HG02642 (cell line): ENCODE results near the gene OMA1.
"Not testable (repeated sequence)": the region's sequence is repeated elsewhere in the genome, so short reads cannot be mapped to it uniquely, and the experiment has no call there.

Source experiments
- ATAC-seq: cut with Tn5 transposase; IDR thresholded peaks from one replicate; pipeline ENCODE4 v1.9.1; 2021; ENCODE audit warnings: mild to moderate bottlenecking; ENCODE audit not compliant: unreplicated experiment, poor library complexity

Gene OMA1

DNA sequence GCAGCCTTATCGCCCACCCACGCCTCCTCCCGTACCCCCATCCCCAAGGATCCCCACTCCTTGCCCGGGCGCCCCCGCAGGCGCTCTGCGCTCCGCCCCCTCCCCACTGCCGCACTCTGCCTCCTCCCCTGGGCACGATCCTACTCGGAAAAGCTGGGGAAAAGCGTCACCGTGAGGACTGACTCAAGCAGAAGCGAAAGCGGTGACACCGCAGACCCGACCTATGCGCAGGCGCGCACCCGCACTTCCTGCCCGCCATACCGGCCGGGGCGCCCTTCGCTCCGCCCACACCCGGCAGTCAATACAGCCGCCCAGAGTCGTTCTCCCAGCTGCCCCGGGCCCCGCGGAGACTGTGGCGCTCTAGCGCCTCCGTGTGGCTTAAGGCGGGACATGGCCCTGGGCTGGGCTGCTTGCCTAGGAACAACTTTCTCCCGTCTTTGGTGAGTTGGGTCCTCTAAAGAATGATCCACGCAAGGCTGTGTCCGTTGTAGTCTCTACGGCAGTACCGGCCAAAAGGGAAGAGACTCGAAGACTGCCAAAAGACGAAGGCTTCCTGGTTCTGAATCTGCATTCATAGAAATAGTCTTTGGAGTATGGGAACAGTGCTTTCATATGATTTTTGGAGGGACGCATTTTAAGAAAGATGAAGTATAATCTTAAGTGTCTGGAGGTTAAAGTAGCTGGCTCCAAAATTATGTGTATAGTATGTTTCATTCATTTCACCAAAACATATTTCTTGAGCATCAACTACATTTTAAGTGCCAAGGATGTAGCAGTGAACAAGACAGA is at the start of gene OMA1:
TSS of gene OMA1 (minus strand) at position 207 of the 789 bp plus-strand sequence. CDS start 7,432 bp downstream, outside the sequence.
- peak; percentile 97 for ATAC-seq

- no peak for ATAC-seq
Observed at GRCh38 chr1:58594546-58594945, 48.0 kb upstream of the OMA1 start.

DNA sequence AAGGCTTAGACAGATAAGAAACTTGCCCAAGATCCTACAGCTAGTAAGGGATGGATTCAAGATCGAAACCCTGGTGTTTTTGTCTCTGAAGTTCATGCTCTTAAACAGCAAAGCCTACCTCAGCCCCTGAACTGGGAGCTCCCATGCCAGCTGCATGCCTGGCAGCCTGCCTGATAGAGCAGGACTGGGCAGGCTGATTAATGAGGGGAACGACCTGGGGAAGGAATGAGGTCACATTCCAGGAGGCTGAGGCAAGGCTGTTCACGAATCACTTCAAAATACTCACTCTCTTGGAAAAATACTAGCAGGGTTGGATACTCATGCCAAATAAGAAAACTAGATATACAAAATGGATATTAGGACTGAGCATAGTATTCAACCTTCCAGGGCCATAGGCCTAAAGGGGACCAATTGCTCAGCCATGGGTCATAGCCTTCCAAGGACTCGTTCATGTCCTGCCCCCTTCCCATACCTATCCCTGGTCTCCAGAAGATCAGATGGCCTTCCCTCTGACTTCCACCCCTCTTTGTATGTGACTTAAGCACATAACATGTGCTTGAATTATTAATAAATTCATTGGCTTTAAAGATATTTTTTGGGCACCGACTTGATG is 46.1 kb upstream of the OMA1 start:
- no peak for ATAC-seq

DNA sequence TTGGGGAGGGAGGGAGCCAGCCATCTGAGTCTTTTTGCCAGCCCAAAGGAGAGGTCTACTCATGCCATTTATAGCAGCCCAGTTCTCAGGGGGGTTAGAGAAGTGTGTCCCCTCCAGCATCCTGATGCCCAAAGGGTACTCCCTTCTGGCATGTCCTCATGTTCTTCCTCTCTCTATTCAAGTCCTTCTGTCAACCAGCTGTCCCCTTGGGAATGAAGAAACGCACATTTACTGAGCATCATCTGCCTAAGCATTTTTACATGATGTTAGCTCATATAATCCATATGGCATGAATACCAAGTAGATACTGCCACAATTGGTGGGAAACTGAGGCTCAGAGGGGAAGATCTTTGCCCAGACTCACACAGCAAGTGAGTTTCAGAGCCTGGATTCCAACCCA is 45.3 kb upstream of the OMA1 start:
- no peak for ATAC-seq

- no peak for ATAC-seq
Observed at GRCh38 chr1:58590019-58590418, 43.5 kb upstream of the OMA1 start.

GRCh38 chr1:58588396-58588795 is 41.9 kb upstream of the OMA1 start:
- ATAC-seq: no peak

- ATAC-seq: no peak
Observed at GRCh38 chr1:58587667-58588066, 41.1 kb upstream of the OMA1 start.

GRCh38 chr1:58586271-58586670 is 39.7 kb upstream of the OMA1 start:
- no peak for ATAC-seq

- no peak for ATAC-seq
Observed at GRCh38 chr1:58585581-58586151, 39.1 kb upstream of the OMA1 start.

- no peak for ATAC-seq
Observed at GRCh38 chr1:58585166-58585565, 38.6 kb upstream of the OMA1 start.

- ATAC-seq: peak; percentile 73
Observed at GRCh38 chr1:58584082-58584895, 37.8 kb upstream of the OMA1 start.

DNA sequence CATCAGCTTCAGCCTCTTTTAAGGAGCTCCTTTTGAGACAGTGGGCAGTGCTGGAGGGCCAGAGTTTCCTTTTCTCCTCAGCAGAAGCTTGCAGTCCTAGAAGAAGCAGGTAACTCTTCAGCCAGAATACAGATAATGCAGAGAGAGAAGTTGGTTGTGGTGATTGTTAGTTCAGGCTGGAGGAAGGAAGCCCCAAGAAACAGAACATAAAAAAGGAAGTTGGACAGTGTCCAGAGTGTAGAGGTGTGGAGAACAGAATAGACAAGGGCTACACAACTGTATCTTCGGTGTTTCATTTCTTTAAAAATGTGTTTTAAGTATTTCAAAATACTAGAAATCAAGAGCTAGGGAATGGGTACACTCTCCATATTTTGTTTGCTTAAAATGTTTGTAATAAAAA is 37.0 kb upstream of the OMA1 start:
- no peak for ATAC-seq

DNA sequence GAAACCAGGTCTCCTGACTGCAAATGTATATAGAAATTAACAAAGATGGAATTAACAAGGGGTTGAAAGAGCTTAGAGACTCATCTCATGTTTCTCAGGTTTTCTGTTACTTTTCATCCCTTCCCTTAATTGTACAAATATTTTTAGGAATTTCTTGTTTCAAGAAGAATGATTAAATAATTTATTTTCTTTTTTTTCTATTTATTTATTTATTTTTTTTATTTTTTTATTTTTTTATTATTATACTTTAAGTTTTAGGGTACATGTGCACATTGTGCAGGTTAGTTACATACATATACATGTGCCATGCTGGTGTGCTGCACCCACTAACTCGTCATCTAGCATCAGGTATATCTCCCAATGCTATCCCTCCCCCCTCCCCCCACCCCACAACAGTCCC is 35.6 kb upstream of the OMA1 start:
- ATAC-seq: not testable (repeated sequence)

- ATAC-seq: no peak
Observed at GRCh38 chr1:58581641-58582040, 35.1 kb upstream of the OMA1 start.

- no peak for ATAC-seq
Observed at GRCh38 chr1:58580186-58580585, 33.7 kb upstream of the OMA1 start.

GRCh38 chr1:58577654-58578030 is 31.1 kb upstream of the OMA1 start:
- ATAC-seq: no peak

GRCh38 chr1:58576727-58577653 is 30.5 kb upstream of the OMA1 start, which contains the start of gene TACSTD2:
TACSTD2 (minus strand) TSS chr1:58577252; CDS start chr1:58577156, 96 bp downstream.
- ATAC-seq: no peak

- ATAC-seq: no peak
Observed at GRCh38 chr1:58576325-58576726, 29.8 kb upstream of the OMA1 start.

DNA sequence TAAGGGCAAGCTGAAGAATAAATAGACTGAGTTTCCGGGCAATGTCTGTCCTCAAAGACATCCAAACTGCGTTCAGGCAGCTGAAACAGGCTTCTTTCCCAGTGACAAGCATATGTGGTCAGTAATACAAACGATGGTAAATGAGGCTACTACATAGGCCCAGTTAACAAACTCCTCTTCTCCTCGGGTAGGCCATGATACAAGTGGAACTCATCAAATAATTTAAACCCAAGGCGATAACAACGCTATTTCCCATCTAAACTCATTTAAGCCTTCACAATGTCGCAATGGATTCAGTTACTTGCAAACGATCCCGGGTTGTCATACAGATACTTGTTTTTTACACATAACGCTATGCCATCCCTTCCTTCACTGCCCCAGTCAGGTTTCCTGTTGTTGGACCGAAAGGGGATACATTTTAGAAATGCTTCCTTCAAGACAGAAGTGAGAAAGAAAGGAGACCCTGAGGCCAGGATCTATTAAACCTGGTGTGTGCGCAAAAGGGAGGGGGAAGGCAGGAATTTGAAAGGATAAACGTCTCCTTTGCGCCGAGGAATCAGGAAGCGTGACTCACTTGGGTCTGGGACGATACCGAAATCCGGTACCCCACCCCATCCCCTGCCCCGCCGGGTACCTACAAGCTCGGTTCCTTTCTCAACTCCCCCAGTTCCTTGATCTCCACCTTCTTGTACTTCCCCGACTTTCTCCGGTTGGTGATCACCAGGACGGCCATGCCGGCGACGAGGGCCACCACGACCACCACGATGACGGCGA is 29.2 kb upstream of the OMA1 start:
- ATAC-seq: no peak
